BJ (cell line): ENCODE measurements around the gene FBXO42. TPM values are rescaled to one million over a fixed set of nuclear protein-coding genes. Genes with fewer than 3 reads are reported as not detected.

ENCODE experiments used
- CTCF ChIA-PET: fragments of 350-600 bp; formaldehyde crosslinking; extraction: SDS; loops from one replicate; lab custom pipeline; 2021; ENCODE audit warnings: antibody characterized with exemption, inconsistent platforms; lab: Yijun Ruan, JAX
- POLR2A ChIA-PET: fragments of 300-600 bp; sonication (Branson Sonifier 250); formaldehyde crosslinking; extraction: SDS; loops from one replicate; lab custom pipeline; 2021; ENCODE audit warnings: antibody characterized with exemption; lab: Charles Lee
- DNase-seq: peaks from one replicate; pipeline ENCODE4 v3.0.0-alpha.2; 2011; ENCODE audit warnings: low read depth
- H3K27me3 ChIP-seq: 2 replicates; pipeline ENCODE4 v1.6.0; 2011; ENCODE audit warnings: low read length; ENCODE audit not compliant: control insufficient read depth, insufficient read depth
- H3K36me3 ChIP-seq: 2 replicates; pipeline ENCODE4 v1.5.1; 2011; ENCODE audit warnings: low read length; ENCODE audit not compliant: control insufficient read depth, insufficient read depth
- H3K4me3 ChIP-seq: 2 replicates; pipeline ENCODE4 v1.5.1; 2011; ENCODE audit warnings: low read depth, mild to moderate bottlenecking, control low read depth, low read length
- CTCF ChIP-seq: IDR thresholded peaks from 2 replicates; pipeline ENCODE4 v1.5.1; 2011; ENCODE audit warnings: low read depth, mild to moderate bottlenecking, control low read depth, inconsistent platforms, low read length, moderate library complexity; ENCODE audit not compliant: insufficient read depth
- polyA plus RNA-seq: library from polyadenylated mRNA; depleted of rRNA; stranded (reverse); fragments of >200 nt; gene quantifications from 2 replicates; pipeline ENCODE4 v1.2.3, GENCODE V29; 2011; rRNA removed
- small RNA-seq: library from RNA; depleted of rRNA; stranded (forward); fragments of <200 nt; gene quantifications from one replicate; pipeline ENCODE3, GENCODE V24; 2012; ENCODE audit warnings: low replicate concordance, low read depth; ENCODE audit not compliant: insufficient read length

Gene FBXO42
- polyA plus RNA-seq, 1 experiment, result 31.7 TPM

GRCh38 chr1:16199700-16200099 lies 152.6 kb downstream of the FBXO42 start:
- TF ChIP-seq CTCF, result no peak
- CTCF ChIA-PET, result interaction anchor here (1.2 to 4.2 kb wide), 4 partner anchors 11 to 127 kb away, joined by 3 to 28 read pairs (median 8); partner anchors contain the start of gene FAM131C
- Histone ChIP-seq H3K27me3 (no peaks in the 10 kb centered on the region), H3K36me3 (peaks cover 7% of the 10 kb centered on the region), H3K4me3 (no peak overlapping the region)
- POLR2A ChIA-PET, result interaction anchor here (0.6 kb wide), 1 partner anchor 193 kb away, joined by 3 read pairs; no protein-coding TSS in a partner anchor
- no peak for DNase-seq

GRCh38 chr1:16199157-16199501 lies 153.2 kb downstream of the FBXO42 start:
- POLR2A ChIA-PET, result no interaction called here
- peaks cover 6% of the 10 kb centered on the region for H3K36me3 ChIP-seq
- no peaks in the 10 kb centered on the region for H3K27me3 ChIP-seq
- no peak for TF ChIP-seq CTCF
- no peak overlapping the region for H3K4me3 ChIP-seq
- DNase-seq, result no peak
- CTCF ChIA-PET, result interaction anchor here (2.7 to 4.2 kb wide), 2 partner anchors 11 to 120 kb away, joined by 12 to 28 read pairs; no protein-coding TSS in a partner anchor

- CTCF ChIA-PET, result interaction anchor here (4.2 kb wide), 1 partner anchor 119 kb away, joined by 28 read pairs; no protein-coding TSS in a partner anchor
- Histone ChIP-seq H3K36me3 (peaks cover 6% of the 10 kb centered on the region), H3K4me3 (no peak overlapping the region), H3K27me3 (no peaks in the 10 kb centered on the region)
- no peak for TF ChIP-seq CTCF
- DNase-seq, result no peak
- POLR2A ChIA-PET, result interaction anchor here (0.6 kb wide), 1 partner anchor 8 kb away, joined by 4 read pairs; no protein-coding TSS in a partner anchor
These were observed 153.7 kb downstream of the FBXO42 start for GRCh38 chr1:16198444-16199156.

- no peaks in the 10 kb centered on the region for H3K27me3 ChIP-seq
- no peak for DNase-seq
- H3K4me3 ChIP-seq, result no peak overlapping the region
- ChIA-PET POLR2A (no interaction called here), CTCF (interaction anchor here (0.9 to 1.2 kb wide), 2 partner anchors 114 to 118 kb away, joined by 3 to 5 read pairs; no protein-coding TSS in a partner anchor)
- TF ChIP-seq CTCF, result no peak
- peaks cover 4% of the 10 kb centered on the region for H3K36me3 ChIP-seq
These were observed 155.4 kb downstream of the FBXO42 start for GRCh38 chr1:16196874-16197273.

Small RNA genes within 50 kb of the gene (small RNA-seq; reads per million reads assigned to genes)
- gene MT1XP1, result not detected

Other genes with a start within 250 kb of the FBXO42 start
- gene EPHA2, start 196.4 kb downstream of the FBXO42 start, polyA plus RNA-seq, result 13.6 and 26.5 TPM in 2 replicates
- 8.0 and 11.6 TPM in 2 replicates for gene ARHGEF19, start 139.8 kb downstream of the FBXO42 start, polyA plus RNA-seq
- 4.3 and 8.3 TPM in 2 replicates for gene CPLANE2, start 115.3 kb downstream of the FBXO42 start, polyA plus RNA-seq
- 94.9 and 125 TPM in 2 replicates for gene SZRD1, start 14.8 kb upstream of the FBXO42 start, polyA plus RNA-seq
- gene SPATA21, start 84.9 kb upstream of the FBXO42 start, polyA plus RNA-seq, result not detected in 2 replicates
- gene NECAP2, start 88.2 kb upstream of the FBXO42 start, polyA plus RNA-seq, result 102 and 111 TPM in 2 replicates
- gene RNU1-1, start 161.8 kb upstream of the FBXO42 start, polyA plus RNA-seq, result not detected in 2 replicates